Kasumi-1 (cell line): ENCODE data around the gene REXO1.
"Not testable (repeated sequence)": the region's sequence is repeated elsewhere in the genome, so short reads cannot be mapped to it uniquely, and the experiment has no call there.

Experiments used
- DNase-seq, 2 experiments: peaks; one replicate each; lab custom pipeline; 2025; lab: John Stamatoyannopoulos, UW

REXO1 gene

GRCh38 chr19:1876496-1877279 lies 28.4 kb upstream of the REXO1 start:
- DNase-seq, result not testable (repeated sequence)

- DNase-seq, result peak; percentile 88 to 91
Measured at GRCh38 chr19:1875646-1876495, 27.6 kb upstream of the REXO1 start.

GRCh38 chr19:1875265-1875645 lies 27.0 kb upstream of the REXO1 start:
- DNase-seq, result not testable (repeated sequence)

DNA sequence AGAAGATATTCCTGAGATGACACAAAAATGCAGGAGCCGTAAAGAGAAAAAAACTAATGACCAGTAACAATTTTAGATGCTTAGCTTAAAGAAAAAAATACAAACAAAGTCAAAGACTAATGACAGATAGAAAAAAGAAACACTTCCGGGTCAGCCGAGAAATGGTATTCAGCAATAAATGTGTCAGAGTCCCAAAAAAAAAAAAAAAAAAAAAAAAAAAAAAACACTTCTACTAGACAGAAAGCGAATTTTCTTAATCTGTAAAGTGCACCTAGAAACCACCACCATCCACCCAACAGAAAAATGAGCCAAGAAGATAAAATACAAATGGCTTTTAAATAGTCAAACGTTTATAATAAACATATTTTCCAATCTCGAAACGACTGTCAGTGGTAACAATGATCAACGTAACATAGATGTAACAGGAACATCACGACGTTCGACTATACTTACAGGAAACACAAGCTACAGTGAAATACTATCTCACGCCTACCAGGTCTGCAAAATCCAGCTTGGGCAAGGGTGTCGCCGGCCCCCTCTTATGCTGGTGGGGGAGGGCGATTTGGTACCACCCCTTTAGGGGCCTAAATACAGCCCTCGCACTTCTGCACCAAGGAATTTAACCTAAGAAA lies 26.4 kb upstream of the REXO1 start:
- DNase-seq, result peak; percentile 41 to 55

DNA sequence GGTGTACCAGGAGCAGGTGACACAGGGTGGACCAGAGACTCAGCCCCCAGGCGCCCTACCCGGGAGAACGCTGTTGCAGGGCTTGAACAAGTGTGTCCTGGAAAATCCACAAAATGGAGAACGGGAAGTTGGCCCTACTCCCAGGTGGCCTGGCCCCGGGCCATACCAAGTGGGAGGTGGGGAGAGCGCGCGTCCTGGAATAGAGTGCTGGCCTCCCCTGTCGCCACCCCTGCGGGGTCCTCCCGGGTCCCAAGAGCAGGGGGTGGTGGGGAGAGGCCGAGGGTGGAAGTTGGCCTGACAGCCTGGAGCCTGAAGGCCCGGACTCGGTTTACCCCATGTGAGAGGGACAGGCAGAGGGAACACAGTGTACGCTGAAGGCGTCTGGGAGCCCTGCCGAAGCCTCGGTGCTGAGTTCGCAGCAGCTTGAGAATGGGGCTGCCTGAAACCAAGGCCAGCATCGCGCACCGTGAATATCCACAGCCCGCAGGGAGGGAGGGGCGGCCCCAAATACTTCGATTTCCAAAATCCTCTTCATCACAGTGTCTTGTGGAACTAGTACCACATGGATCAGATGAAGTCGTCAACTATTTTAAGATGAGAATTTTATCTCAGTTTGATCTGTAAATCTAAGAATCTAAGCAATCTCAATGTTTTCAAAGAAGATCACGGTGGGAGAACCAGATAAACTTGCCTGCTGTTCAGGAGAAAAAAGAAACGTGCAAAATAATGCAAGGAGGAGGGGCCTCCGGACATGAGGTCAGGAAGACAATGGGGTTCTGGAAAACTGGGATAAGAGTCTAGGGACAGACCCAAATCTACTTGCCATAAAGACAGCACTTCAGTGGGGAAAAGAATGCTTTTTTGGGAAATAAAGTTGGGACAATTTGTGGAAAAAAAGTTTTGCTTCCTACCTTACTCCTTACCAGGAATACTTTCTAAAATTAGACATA lies 25.5 kb upstream of the REXO1 start:
- DNase-seq, result no peak

DNA sequence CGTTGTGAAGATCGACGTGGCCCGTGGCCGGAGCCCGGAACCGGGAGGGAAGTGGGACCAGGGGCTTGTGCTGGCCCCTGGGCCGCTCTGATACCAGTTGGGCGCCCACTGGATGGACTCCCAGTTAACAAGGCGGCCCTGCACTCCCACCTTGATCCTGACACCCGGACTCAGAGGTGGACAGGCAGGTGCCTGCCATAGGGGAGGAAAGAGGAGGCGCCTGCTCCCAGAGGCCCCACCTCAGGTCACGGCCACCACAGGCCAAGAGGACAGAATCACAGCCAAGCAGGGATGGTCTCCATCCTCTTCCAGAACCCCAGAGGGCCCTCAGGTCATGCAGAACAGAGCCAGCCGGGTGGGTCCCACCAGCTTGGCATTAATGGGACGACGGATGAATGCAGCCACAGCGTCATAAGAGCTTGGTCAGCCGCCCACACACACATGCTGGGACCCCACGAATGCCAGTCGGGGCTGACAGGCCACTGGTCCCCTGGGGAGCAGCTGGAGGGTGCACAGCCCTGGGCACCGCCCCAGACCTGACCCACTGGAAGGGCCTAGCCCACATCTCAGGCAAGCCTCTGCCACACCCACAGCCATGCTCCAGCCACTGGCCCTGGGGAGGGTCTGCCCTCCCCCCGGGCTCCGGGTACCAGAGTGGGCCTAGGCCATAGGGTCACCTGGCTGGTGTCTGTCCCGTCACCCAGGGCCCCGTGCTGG lies 24.7 kb upstream of the REXO1 start:
- DNase-seq, result no peak

DNA sequence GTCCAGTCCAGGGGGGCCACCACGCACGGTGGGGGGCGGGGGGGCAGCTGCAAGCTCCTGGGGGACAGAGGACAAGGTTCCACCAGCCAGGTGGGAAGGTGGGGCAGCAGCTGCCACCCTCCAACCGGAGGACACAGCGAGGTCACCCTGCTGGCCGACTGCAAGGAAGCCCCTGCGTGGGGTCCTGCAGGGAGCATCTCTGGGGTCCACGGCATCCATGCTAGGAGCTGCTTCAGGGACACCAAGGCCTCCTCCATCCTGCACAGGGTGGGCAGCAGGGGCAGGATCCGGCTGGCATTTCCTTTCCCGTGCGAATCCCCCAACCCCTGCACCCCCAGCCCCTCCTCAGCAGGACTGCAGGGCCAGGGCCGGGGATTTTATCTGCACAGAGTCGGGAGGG lies 23.3 kb upstream of the REXO1 start:
- DNase-seq, result no peak

DNA sequence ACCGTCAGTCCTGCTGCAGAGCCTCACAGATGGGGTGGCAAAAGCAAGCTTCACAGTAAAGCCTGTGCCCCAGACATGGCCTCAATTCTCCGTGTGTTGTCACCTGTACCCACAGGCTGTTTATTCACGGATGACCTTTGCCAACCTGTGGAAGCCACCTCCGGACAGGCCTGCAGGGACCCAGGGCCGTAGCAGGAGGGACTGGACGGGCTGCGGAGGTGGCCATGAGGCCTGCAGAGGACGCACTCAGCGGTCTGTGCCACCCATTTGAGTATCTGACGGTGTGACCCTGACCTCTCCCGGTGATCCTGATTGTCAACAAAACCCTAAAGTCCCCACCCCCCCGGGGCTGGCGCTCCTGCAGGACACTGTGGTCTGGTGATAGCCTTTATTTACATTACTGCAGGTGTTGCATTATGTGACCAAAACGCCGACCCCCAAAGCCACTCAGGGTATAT lies 22.9 kb upstream of the REXO1 start:
- no peak for DNase-seq

- DNase-seq, result no peak
Measured at GRCh38 chr19:1868971-1869370, 20.7 kb upstream of the REXO1 start.

GRCh38 chr19:1867349-1867724 lies 19.1 kb upstream of the REXO1 start:
- DNase-seq, result no peak

DNA sequence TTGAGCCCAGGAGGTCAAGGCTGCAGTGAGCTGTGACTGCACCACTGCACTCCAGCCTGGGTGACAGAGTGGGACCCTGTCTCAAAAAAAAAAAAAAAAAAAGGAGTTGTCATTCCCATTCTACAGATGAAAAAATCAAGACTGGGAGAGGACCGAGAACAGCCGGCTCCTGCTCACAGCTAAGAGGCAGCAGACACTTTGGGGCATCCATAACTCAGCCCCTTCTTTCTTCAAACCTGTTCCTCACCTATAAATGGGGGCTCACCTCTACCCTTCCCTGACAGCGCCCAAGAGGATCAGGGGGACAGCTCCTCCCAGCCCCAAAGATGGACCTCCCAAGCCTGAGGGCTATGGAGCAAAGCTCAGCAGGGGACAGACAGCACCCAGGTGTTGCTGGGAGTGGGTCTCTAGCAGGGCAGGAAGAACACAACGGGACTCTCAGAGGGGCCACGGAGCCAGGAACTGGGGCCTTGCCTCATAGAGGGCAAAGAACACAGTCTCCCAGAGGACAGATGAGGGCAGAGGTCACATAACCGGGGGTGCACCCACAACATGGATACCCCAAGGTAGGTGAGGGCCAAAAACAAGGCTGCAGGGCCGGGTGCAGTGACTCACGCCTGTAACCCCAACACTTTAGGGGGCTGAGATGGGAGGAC lies 18.5 kb upstream of the REXO1 start:
- no peak for DNase-seq

GRCh38 chr19:1865172-1866010 lies 17.1 kb upstream of the REXO1 start:
- no peak for DNase-seq

- DNase-seq, result peak; percentile 43
Measured at GRCh38 chr19:1864480-1865171, 16.3 kb upstream of the REXO1 start.

GRCh38 chr19:1863638-1864479 lies 15.6 kb upstream of the REXO1 start:
- peak; percentile 91 to 95 for DNase-seq

- DNase-seq, result no peak
Measured at GRCh38 chr19:1863328-1863637, 15.0 kb upstream of the REXO1 start, which contains the start of gene KLF16. Gene KLF16 (minus strand): TSS chr19:1863579. CDS start chr19:1863497, 82 bp downstream.

DNA sequence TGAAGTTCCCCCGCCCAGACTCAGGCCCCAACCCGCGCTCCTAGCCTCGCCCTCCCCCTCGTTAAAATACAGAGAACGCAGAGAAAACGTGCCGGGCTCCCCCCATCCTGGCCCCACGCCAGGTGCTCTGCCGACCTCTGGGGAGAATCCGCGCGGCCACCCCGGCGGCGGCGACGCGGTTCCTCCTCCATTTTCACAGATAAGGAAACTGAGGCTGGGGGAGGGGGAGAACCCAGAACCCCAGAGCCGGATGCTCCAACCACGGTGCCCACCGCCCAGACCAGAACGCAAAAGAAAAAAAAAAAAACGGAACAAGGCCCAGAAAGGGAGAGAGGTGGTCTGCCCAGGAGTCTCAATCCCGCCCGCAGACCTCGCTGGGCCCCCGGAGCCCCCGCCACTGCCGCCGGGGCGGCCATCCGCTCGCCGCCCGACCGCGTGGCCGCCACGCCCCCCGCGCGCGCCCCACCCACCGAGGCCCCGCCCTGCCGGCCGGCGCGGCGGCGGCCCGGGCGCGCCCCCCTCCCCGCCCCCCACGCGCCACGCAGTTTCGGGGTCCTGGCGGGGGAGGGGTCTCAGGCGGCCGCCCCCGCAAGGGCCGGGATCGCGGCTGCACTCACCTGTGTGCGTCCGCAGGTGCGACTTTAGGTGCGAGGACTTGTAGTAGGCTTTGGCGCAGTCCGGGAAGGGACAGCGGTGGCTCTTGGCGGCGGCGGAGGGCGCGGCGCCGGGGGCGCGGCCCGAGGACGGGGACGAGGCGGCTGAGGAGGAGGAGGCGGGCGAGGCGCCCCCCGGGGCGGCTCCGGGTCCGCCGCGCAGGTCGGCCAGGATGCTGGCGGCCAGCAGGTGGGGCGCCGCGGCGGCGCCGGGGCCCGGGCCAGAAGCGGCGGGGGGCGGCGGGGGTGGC lies 14.4 kb upstream of the REXO1 start:
- peak in 1 of 2 experiments; percentile 28 for DNase-seq

- DNase-seq, result peak in 1 of 2 experiments; percentile 41
Measured at GRCh38 chr19:1862068-1862423, 13.8 kb upstream of the REXO1 start.
